Breast epithelium (tissue), 4 donors: ENCODE results near the gene LEUTX. TPM values are rescaled to one million over a fixed set of nuclear protein-coding genes. Genes with fewer than 3 reads are reported as not detected.

Experiments used
- DNase-seq, 2 donors: peaks; one replicate each; pipeline ENCODE4 v3.0.0-alpha.2; 2019; ENCODE audit warnings: low spot score in 2 of 2
- H3K27ac ChIP-seq, 2 donors: fragments of 200-600 bp; sonication (generic) in 1 of 2; one replicate each; pipeline ENCODE4 v1.5.1; 2016 to 2019; ENCODE audit warnings: mild to moderate bottlenecking in 1 of 2
- H3K27me3 ChIP-seq, 2 donors: fragments of 200-600 bp; sonication (generic) in 1 of 2; one replicate each; pipeline versions ENCODE4 v1.5.1 to v1.6.0; 2017 to 2019; ENCODE audit warnings: control low read depth in 1 of 2, mild to moderate bottlenecking in 1 of 2
- H3K36me3 ChIP-seq: fragments of 200-600 bp; one replicate; pipeline ENCODE4 v1.5.1; 2019
- H3K4me1 ChIP-seq, 2 donors: fragments of 200-600 bp; sonication (generic); one replicate each; pipeline ENCODE4 v1.5.1; 2016 to 2019; ENCODE audit warnings: control low read depth in 1 of 2
- H3K4me3 ChIP-seq, 3 donors: fragments of 200-600 bp; sonication (generic); 1 replicate in 2 of 3; 2 replicates in 1 of 3; pipeline ENCODE4 v1.5.1; 2016 to 2019; ENCODE audit warnings: mild to moderate bottlenecking in 3 of 3, moderate library complexity in 2 of 3
- H3K9me3 ChIP-seq, 2 donors: fragments of 200-600 bp; sonication (generic) in 1 of 2; one replicate each; pipeline ENCODE4 v1.5.1; 2016 to 2019; ENCODE audit warnings: control low read depth in 1 of 2
- POLR2A ChIP-seq: fragments of 450-650 bp; IDR thresholded peaks from one replicate; pipeline ENCODE4 v1.6.1; 2016; ENCODE audit warnings: antibody characterized with exemption, mild to moderate bottlenecking, moderate library complexity
- POLR2AphosphoS5 ChIP-seq, 3 donors: sonication (generic); formaldehyde crosslinking; IDR thresholded peaks; one replicate each; pipeline ENCODE4 v1.6.1; 2017; ENCODE audit warnings: antibody characterized with exemption in 3 of 3
- intact Hi-C: fragments of 100-400 bp; cut with DNase I; formaldehyde crosslinking; loops from one replicate; pipeline ENCODE4 v1.15.1; 2023; ENCODE audit warnings: low total_unique reads
- total RNA-seq, 3 donors: library from RNA; depleted of rRNA; stranded (reverse); fragments of >200 nt; gene quantifications; one replicate each; pipeline ENCODE4 v1.1.0, GENCODE V29; 2016
- TF ChIP-seq, protein P1 (sequence below), 3 donors: fragments of 450-650 bp; IDR thresholded peaks; one replicate each; pipeline ENCODE4 v1.5.1; 2016 to 2017; ENCODE audit warnings: antibody characterized with exemption in 3 of 3, mild to moderate bottlenecking in 3 of 3, moderate library complexity in 3 of 3

Gene LEUTX
- total RNA-seq, 3 donors from 2014 or later = not detected

DNA sequence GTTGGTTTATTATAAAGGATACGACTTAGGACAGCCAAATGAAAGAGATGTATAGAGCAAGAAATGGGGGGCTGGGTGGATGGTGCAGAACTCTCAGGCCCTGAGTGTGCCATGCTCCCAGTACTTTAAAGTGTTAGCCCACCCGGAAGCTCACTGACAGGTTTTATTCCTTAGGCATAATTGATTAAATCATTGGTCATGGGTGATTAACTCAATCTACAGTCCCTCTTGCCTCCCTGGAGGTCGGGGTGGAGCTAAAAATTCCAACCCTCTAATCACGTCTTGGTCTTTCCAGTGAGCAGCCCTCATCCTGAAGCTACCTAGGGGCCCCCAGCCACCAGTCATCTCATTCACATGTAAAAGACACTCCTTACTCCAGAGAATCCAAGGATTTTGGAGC, 9.9 kb upstream of the LEUTX start:
- Histone ChIP-seq H3K36me3 (no peaks in the 10 kb centered on the region), H3K4me1 (no peaks in the 10 kb centered on the region), H3K9me3 (peaks cover 0 to 4% of the 10 kb centered on the region in 2 donors), H3K27me3 (peaks cover 0 to 4% of the 10 kb centered on the region in 2 donors), H3K27ac (no peak overlapping the region), H3K4me3 (no peak overlapping the region)
- TF ChIP-seq, protein P1, sequence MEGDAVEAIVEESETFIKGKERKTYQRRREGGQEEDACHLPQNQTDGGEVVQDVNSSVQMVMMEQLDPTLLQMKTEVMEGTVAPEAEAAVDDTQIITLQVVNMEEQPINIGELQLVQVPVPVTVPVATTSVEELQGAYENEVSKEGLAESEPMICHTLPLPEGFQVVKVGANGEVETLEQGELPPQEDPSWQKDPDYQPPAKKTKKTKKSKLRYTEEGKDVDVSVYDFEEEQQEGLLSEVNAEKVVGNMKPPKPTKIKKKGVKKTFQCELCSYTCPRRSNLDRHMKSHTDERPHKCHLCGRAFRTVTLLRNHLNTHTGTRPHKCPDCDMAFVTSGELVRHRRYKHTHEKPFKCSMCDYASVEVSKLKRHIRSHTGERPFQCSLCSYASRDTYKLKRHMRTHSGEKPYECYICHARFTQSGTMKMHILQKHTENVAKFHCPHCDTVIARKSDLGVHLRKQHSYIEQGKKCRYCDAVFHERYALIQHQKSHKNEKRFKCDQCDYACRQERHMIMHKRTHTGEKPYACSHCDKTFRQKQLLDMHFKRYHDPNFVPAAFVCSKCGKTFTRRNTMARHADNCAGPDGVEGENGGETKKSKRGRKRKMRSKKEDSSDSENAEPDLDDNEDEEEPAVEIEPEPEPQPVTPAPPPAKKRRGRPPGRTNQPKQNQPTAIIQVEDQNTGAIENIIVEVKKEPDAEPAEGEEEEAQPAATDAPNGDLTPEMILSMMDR (IDR thresholded peaks at IDR 0.05) = no peak
- TF ChIP-seq POLR2AphosphoS5 (IDR thresholded peaks at IDR 0.05) (no peak), POLR2A (no peak)
- DNase-seq = no peak
- intact Hi-C loops = no loop called here

- DNase-seq = no peak
- intact Hi-C loops = no loop called here
- H3K9me3 ChIP-seq = no peaks in the 10 kb centered on the region
- H3K36me3 ChIP-seq = no peaks in the 10 kb centered on the region
- H3K27me3 ChIP-seq = peaks cover 0 to 11% of the 10 kb centered on the region in 2 donors
- no peak for TF ChIP-seq POLR2AphosphoS5 (IDR thresholded peaks at IDR 0.05)
- TF ChIP-seq, protein P1 (IDR thresholded peaks at IDR 0.05) = no peak
- TF ChIP-seq POLR2A = no peak
- no peak overlapping the region for H3K27ac ChIP-seq
- no peaks in the 10 kb centered on the region for H3K4me1 ChIP-seq
- no peak overlapping the region for H3K4me3 ChIP-seq
Measured at GRCh38 chr19:39780894-39781293, 2.2 kb downstream of the LEUTX start.

DNA sequence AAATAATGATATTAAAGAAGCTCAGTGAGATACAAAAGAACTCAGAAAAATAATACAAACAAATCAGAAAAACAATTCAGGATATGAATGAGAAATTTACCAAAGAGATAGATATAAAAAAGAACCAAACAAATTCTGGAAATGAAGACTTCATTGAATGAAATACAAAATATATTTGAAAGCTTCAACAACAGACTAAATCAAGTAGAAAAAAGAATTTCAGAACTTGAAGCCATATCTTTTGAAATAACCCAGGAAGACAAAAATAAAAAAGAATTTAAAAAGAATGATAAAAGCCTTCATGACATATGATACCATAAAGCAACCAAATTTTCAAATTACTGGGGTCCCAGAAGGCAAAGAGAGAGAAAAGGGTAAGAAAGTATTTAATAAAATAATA, 9.6 kb downstream of the LEUTX start:
- Histone ChIP-seq H3K36me3 (no peaks in the 10 kb centered on the region), H3K9me3 (peaks cover 9 to 16% of the 10 kb centered on the region in 2 donors), H3K4me3 (no peak overlapping the region), H3K27me3 (peaks cover 0 to 11% of the 10 kb centered on the region in 2 donors), H3K4me1 (no peaks in the 10 kb centered on the region), H3K27ac (no peak overlapping the region)
- no peak for DNase-seq
- TF ChIP-seq, protein P1 (IDR thresholded peaks at IDR 0.05) = no peak
- TF ChIP-seq POLR2A (no peak), POLR2AphosphoS5 (IDR thresholded peaks at IDR 0.05) (no peak)
- intact Hi-C loops = loop anchor here (5.0 kb wide), 1 partner anchor 384 kb away; no protein-coding TSS in a partner anchor

DNA sequence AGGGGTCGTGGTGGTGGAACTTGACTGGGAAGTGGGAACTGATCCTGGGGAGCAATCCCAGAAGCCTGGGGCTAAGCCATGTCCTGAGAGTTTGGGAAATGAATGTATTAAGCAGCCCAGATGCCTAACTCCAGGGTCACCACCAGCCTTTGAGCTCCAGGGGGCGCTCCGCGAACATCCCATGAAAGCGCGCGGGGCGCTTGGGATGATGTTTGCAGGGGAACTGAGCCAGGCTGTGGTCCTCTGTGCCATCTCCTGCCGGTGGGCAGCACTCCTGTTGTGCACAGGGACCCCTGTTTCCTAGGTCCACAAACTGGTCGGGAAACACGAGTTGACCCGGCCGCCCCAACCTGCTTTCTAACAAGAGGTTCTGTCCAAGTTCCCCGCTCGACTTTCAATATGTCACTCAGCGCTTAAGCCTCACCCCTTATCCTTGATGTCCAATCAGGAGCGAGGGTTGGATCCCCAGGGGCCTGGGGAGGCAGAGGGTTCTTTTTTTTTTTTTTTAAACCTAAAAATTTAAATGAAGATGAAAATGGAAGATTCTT, 14.4 kb downstream of the LEUTX start:
- intact Hi-C loops = no loop called here

GRCh38 chr19:39795001-39795400, 16.3 kb downstream of the LEUTX start:
- H3K27ac ChIP-seq = no peak overlapping the region
- no peak overlapping the region for H3K4me3 ChIP-seq
- no peak for DNase-seq
- intact Hi-C loops = no loop called here
- H3K27me3 ChIP-seq = peaks cover 0 to 4% of the 10 kb centered on the region in 2 donors
- no peaks in the 10 kb centered on the region for H3K36me3 ChIP-seq
- no peaks in the 10 kb centered on the region for H3K9me3 ChIP-seq
- no peak for TF ChIP-seq POLR2AphosphoS5 (IDR thresholded peaks at IDR 0.05)
- no peak for TF ChIP-seq POLR2A
- TF ChIP-seq, protein P1 (IDR thresholded peaks at IDR 0.05) = no peak
- H3K4me1 ChIP-seq = no peaks in the 10 kb centered on the region

More for the DNA sequence above, 14.4 kb downstream of the LEUTX start:
- Histone ChIP-seq H3K4me1 (no peaks in the 10 kb centered on the region), H3K27me3 (peaks cover 0 to 4% of the 10 kb centered on the region in 2 donors), H3K27ac (no peak overlapping the region), H3K36me3 (no peaks in the 10 kb centered on the region), H3K4me3 (peak overlapping the region; percentile 31 to 61 (median 49)), H3K9me3 (peaks cover 0 to 7% of the 10 kb centered on the region in 2 donors)
- peak; percentile 44 to 69 for DNase-seq
- TF ChIP-seq, protein P1 (IDR thresholded peaks at IDR 0.05) = peak; percentile 50 to 90 (median 80)
- peak in 1 of 3 donors; percentile 12 for TF ChIP-seq POLR2AphosphoS5 (IDR thresholded peaks at IDR 0.05)
- no peak for TF ChIP-seq POLR2A
